MM.1S (cell line): ENCODE results near the gene TOX2.

Experiments
- EZH2 ChIP-seq: fragments of 300-600 bp; sonication (generic); optimal IDR thresholded peaks from 2 replicates; pipeline ENCODE3; 2017; ENCODE audit warnings: low read depth, mild to moderate bottlenecking, antibody characterized with exemption, low read length, mixed read lengths
- TF ChIP-seq, protein P1 (sequence below): fragments of 300-600 bp; sonication (generic); IDR thresholded peaks from 2 replicates; pipeline ENCODE4 v1.5.1; 2016; ENCODE audit warnings: antibody characterized with exemption, low read length, mixed read lengths

- TF ChIP-seq EZH2 = no peak
- TF ChIP-seq, protein P1, sequence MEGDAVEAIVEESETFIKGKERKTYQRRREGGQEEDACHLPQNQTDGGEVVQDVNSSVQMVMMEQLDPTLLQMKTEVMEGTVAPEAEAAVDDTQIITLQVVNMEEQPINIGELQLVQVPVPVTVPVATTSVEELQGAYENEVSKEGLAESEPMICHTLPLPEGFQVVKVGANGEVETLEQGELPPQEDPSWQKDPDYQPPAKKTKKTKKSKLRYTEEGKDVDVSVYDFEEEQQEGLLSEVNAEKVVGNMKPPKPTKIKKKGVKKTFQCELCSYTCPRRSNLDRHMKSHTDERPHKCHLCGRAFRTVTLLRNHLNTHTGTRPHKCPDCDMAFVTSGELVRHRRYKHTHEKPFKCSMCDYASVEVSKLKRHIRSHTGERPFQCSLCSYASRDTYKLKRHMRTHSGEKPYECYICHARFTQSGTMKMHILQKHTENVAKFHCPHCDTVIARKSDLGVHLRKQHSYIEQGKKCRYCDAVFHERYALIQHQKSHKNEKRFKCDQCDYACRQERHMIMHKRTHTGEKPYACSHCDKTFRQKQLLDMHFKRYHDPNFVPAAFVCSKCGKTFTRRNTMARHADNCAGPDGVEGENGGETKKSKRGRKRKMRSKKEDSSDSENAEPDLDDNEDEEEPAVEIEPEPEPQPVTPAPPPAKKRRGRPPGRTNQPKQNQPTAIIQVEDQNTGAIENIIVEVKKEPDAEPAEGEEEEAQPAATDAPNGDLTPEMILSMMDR = no peak
These were observed 120.4 kb downstream of the TOX2 start for GRCh38 chr20:44034965-44035635.
